ENCODE measurements around the gene OGN. TPM values are rescaled to one million over a fixed set of nuclear protein-coding genes. Genes with fewer than 3 reads are reported as not detected.

Gene OGN
- total RNA-seq, 1 experiment from 2014 or later = 0.95 TPM

DNA sequence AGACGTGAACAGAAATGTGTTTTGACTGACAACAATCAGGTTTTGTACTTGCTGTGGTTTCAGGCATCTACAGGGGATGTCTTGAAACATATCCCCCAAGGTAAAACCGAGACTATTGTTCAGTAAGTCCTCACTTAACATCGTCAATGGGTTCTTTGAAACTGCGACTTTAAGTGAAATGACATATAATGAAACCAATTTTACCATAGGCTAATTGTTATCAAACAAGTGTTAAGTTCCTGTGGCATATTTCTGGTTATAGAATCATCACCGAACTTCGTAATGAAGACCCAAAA, 36.3 kb upstream of the OGN start:
- Histone ChIP-seq H3K27me3 (replicated peaks; ENCODE audit: insufficient read depth, low read depth, low read length, poor library complexity) (no peaks in the 10 kb centered on the region), H3K4me1 (ENCODE audit: insufficient read depth, low read length, poor library complexity, severe bottlenecking) (peaks cover 8% of the 10 kb centered on the region), H3K27ac (ENCODE audit: low read depth, low read length, poor library complexity, severe bottlenecking) (no peak overlapping the region), H3K9me3 (ENCODE audit: low read depth, low read length, poor library complexity, severe bottlenecking) (no peaks in the 10 kb centered on the region), H3K36me3 (ENCODE audit: insufficient read depth, low read length, poor library complexity, severe bottlenecking) (no peaks in the 10 kb centered on the region), H3K4me3 (ENCODE audit: low read depth, low read length, poor library complexity, severe bottlenecking) (no peak overlapping the region)
- TF ChIP-seq EZH2 (IDR thresholded peaks at IDR 0.05; ENCODE audit: borderline replicate concordance, low read depth, low read length, poor library complexity, severe bottlenecking) = no peak
- TF ChIP-seq, protein P1, sequence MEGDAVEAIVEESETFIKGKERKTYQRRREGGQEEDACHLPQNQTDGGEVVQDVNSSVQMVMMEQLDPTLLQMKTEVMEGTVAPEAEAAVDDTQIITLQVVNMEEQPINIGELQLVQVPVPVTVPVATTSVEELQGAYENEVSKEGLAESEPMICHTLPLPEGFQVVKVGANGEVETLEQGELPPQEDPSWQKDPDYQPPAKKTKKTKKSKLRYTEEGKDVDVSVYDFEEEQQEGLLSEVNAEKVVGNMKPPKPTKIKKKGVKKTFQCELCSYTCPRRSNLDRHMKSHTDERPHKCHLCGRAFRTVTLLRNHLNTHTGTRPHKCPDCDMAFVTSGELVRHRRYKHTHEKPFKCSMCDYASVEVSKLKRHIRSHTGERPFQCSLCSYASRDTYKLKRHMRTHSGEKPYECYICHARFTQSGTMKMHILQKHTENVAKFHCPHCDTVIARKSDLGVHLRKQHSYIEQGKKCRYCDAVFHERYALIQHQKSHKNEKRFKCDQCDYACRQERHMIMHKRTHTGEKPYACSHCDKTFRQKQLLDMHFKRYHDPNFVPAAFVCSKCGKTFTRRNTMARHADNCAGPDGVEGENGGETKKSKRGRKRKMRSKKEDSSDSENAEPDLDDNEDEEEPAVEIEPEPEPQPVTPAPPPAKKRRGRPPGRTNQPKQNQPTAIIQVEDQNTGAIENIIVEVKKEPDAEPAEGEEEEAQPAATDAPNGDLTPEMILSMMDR (conservative IDR thresholded peaks at IDR 0.05; ENCODE audit: low read depth, low read length) = no peak
- intact Hi-C loops (cut with micrococcal nuclease; ENCODE audit: unreplicated experiment) = loop anchor here (5.0 kb wide), 1 partner anchor 98 kb away; no protein-coding TSS in a partner anchor
- DNase-seq (ENCODE audit: low spot score) = no peak
- POLR2A ChIA-PET (ENCODE audit: low non-redundant PET) = no interaction called here
- CTCF ChIA-PET = interaction anchor here (1.0 kb wide), 1 partner anchor 112 kb away, joined by 4 read pairs; no protein-coding TSS in a partner anchor
- no TSS peak for BruUV-seq (replicated peaks)

DNA sequence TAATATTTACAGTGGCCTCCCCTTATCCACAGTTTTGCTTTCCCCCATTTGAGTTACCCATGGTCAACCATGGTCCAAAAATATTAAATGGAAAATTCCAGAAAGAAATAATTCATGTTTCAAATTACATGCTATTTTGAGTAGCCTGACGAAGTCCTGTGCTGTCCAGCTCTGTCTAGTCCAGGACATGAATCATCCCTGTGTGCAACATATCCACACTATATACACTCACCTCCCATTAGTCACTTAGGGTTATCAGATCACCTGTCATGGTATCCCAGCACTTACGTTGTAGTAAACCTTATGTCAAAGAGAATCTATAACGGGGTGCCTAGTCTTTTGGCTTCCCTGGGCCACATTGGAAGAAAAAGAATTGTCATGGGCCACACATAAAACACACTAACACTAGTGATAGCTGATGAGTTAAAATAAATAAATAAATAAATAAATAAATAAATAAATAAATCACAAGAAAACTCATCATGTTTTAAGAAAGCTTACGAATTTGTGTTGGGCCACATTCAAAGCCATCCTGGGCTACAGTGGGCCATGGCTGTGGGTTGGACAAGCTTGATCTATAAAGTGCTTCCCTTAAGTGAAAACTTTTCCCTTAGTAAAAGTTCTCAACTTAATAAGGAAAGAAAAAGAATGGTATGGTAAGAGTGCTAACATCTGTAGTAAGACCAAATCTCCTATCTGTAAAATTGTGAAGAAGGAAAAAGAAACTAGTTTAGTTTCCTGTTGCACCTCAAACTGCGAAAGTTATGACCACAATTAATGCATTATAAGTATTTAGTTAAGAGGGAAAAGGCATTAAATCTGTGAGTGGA, 35.8 kb upstream of the OGN start:
- Histone ChIP-seq H3K27ac (ENCODE audit: low read depth, low read length, poor library complexity, severe bottlenecking) (no peak overlapping the region), H3K36me3 (ENCODE audit: insufficient read depth, low read length, poor library complexity, severe bottlenecking) (no peaks in the 10 kb centered on the region), H3K27me3 (replicated peaks; ENCODE audit: insufficient read depth, low read depth, low read length, poor library complexity) (no peaks in the 10 kb centered on the region), H3K4me1 (ENCODE audit: insufficient read depth, low read length, poor library complexity, severe bottlenecking) (peaks cover 8% of the 10 kb centered on the region), H3K4me3 (ENCODE audit: low read depth, low read length, poor library complexity, severe bottlenecking) (no peak overlapping the region), H3K9me3 (ENCODE audit: low read depth, low read length, poor library complexity, severe bottlenecking) (no peaks in the 10 kb centered on the region)
- TF ChIP-seq EZH2 (IDR thresholded peaks at IDR 0.05; ENCODE audit: borderline replicate concordance, low read depth, low read length, poor library complexity, severe bottlenecking) = no peak
- TF ChIP-seq, protein P1 (conservative IDR thresholded peaks at IDR 0.05; ENCODE audit: low read depth, low read length) = no peak
- no peak for DNase-seq (ENCODE audit: low spot score)
- intact Hi-C loops (cut with micrococcal nuclease; ENCODE audit: unreplicated experiment) = loop anchor here (5.0 kb wide), 2 partner anchors 98 to 113 kb away; partner anchors contain the start of genes CENPP and NOL8
- POLR2A ChIA-PET (ENCODE audit: low non-redundant PET) = no interaction called here
- BruUV-seq (replicated peaks) = no TSS peak
- CTCF ChIA-PET = interaction anchor here (1.0 kb wide), 1 partner anchor 112 kb away, joined by 4 read pairs; no protein-coding TSS in a partner anchor

DNA sequence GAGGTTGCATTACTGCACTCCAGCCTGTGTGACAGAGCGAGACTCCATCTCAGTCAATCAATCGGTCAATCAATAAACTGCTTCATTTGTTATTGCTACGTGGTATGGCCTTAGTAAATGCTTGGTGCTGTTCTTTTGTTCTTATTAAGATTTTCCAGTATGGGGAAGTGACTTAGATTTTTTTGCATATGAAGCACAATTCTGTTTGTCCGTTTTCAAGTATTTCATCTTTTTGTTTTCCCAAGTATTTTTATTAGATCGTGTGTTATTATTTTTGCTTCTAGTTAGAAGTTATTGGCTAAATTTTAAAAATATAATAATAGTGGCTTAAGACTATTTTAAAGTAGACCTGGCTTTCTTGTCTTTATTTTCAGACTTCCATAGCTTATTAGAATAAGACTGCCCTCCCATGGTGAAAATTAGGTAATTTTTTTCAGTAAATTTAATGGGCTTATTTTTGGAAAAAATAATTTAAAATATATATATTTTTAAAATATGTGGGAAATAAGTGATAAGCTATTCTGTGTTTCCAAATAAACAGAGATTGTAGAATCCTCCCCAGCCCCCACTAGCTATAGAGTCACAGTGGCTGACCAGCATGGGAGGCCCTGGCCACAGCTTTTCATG, 34.6 kb upstream of the OGN start:
- intact Hi-C loops (cut with micrococcal nuclease; ENCODE audit: unreplicated experiment) = loop anchor here (5.0 kb wide), 1 partner anchor 112 kb away; the partner anchor contains the start of genes CENPP and NOL8
- peak; percentile 29 for DNase-seq (ENCODE audit: low spot score)
- Histone ChIP-seq H3K9me3 (ENCODE audit: low read depth, low read length, poor library complexity, severe bottlenecking) (no peaks in the 10 kb centered on the region), H3K4me3 (ENCODE audit: low read depth, low read length, poor library complexity, severe bottlenecking) (no peak overlapping the region), H3K27ac (ENCODE audit: low read depth, low read length, poor library complexity, severe bottlenecking) (no peak overlapping the region), H3K4me1 (ENCODE audit: insufficient read depth, low read length, poor library complexity, severe bottlenecking) (peaks cover under 1% of the 10 kb centered on the region), H3K36me3 (ENCODE audit: insufficient read depth, low read length, poor library complexity, severe bottlenecking) (no peaks in the 10 kb centered on the region), H3K27me3 (replicated peaks; ENCODE audit: insufficient read depth, low read depth, low read length, poor library complexity) (no peaks in the 10 kb centered on the region)
- TF ChIP-seq, protein P1 (conservative IDR thresholded peaks at IDR 0.05; ENCODE audit: low read depth, low read length) = peak; percentile 58; the same call in 1 of the 2 replicates
- TF ChIP-seq EZH2 (IDR thresholded peaks at IDR 0.05; ENCODE audit: borderline replicate concordance, low read depth, low read length, poor library complexity, severe bottlenecking) = no peak
- CTCF ChIA-PET = interaction anchor here (0.7 to 1.0 kb wide), 2 partner anchors 103 to 111 kb away, joined by 3 to 13 read pairs; no protein-coding TSS in a partner anchor
- no TSS peak for BruUV-seq (replicated peaks)
- POLR2A ChIA-PET (ENCODE audit: low non-redundant PET) = no interaction called here
